Thyroid gland (tissue), 4 donors: ENCODE measurements around the gene ZAP70.

Source experiments
- CTCF ChIP-seq, 6 experiments: fragments of 200-600 bp in 3 of 6; fragments of 450-650 bp in 3 of 6; sonication (generic) in 3 of 6; IDR thresholded peaks; one replicate each; pipeline ENCODE4 v1.5.1; 2016 to 2019; ENCODE audit warnings: antibody characterized with exemption in 6 of 6, mild to moderate bottlenecking in 2 of 6, inconsistent platforms in 1 of 6, moderate library complexity in 1 of 6
- POLR2A ChIP-seq, 2 donors: fragments of 450-650 bp; IDR thresholded peaks; one replicate each; pipeline ENCODE4 v1.6.1; 2017; ENCODE audit warnings: antibody characterized with exemption in 2 of 2, mild to moderate bottlenecking in 2 of 2, moderate library complexity in 1 of 2

GRCh38 chr2:97763176-97763845 is 49.9 kb downstream of the ZAP70 start:
- TF ChIP-seq POLR2A (IDR thresholded peaks at IDR 0.05) (no peak), CTCF (IDR thresholded peaks at IDR 0.05) (no peak)
